Thoracic aorta (tissue), 2 donors: ENCODE results near the gene UCP3. TPM values are rescaled to one million over a fixed set of nuclear protein-coding genes. Genes with fewer than 3 reads are reported as not detected.

Source experiments
- ATAC-seq: fragments of 150-250 bp; one replicate; pipeline ENCODE4 v1.8.0; 2017; ENCODE audit warnings: low read depth; ENCODE audit not compliant: insufficient number of reproducible peaks, low FRiP score
- DNase-seq: peaks from one replicate; pipeline ENCODE4 v3.0.0-alpha.2; 2020; ENCODE audit warnings: low spot score
- H3K27ac ChIP-seq, 2 donors: fragments of 200-600 bp; sonication (generic); 1 replicate in 1 of 2; 2 replicates in 1 of 2; pipeline ENCODE4 v1.5.1; 2016; ENCODE audit warnings: mild to moderate bottlenecking in 2 of 2, moderate library complexity in 2 of 2
- H3K27me3 ChIP-seq: fragments of 200-600 bp; sonication (generic); replicated peaks from 2 replicates; pipeline ENCODE4 v1.6.0; 2016; ENCODE audit warnings: mild to moderate bottlenecking; ENCODE audit not compliant: insufficient read depth
- H3K36me3 ChIP-seq: fragments of 200-600 bp; sonication (generic); one replicate; pipeline ENCODE4 v1.5.1; 2016
- H3K4me1 ChIP-seq, 2 donors: fragments of 200-600 bp; sonication (generic); 1 replicate in 1 of 2; 2 replicates in 1 of 2; pipeline versions ENCODE4 v1.5.1 to v1.6.0; 2016; ENCODE audit warnings: low read depth in 2 of 2, mild to moderate bottlenecking in 1 of 2; ENCODE audit not compliant: control insufficient read depth in 1 of 2
- H3K4me3 ChIP-seq: fragments of 200-600 bp; sonication (generic); 2 replicates; pipeline ENCODE4 v1.5.1; 2016; ENCODE audit warnings: mild to moderate bottlenecking
- H3K9me3 ChIP-seq: fragments of 200-600 bp; sonication (generic); 2 replicates; pipeline ENCODE4 v1.5.1; 2016
- total RNA-seq, 2 donors: library from RNA; depleted of rRNA; stranded (reverse); fragments of >200 nt; gene quantifications; one replicate each; pipeline versions ENCODE4 v1.1.0 to v1.2.3, GENCODE V29; 2016
- TF ChIP-seq, protein P1 (sequence below): fragments of 200-600 bp; sonication (generic); IDR thresholded peaks from one replicate; pipeline ENCODE4 v1.5.1; 2019; ENCODE audit warnings: antibody characterized with exemption

The UCP3 gene
- total RNA-seq, 2 donors from 2014 or later = 0.14 to 13.9 TPM

DNA sequence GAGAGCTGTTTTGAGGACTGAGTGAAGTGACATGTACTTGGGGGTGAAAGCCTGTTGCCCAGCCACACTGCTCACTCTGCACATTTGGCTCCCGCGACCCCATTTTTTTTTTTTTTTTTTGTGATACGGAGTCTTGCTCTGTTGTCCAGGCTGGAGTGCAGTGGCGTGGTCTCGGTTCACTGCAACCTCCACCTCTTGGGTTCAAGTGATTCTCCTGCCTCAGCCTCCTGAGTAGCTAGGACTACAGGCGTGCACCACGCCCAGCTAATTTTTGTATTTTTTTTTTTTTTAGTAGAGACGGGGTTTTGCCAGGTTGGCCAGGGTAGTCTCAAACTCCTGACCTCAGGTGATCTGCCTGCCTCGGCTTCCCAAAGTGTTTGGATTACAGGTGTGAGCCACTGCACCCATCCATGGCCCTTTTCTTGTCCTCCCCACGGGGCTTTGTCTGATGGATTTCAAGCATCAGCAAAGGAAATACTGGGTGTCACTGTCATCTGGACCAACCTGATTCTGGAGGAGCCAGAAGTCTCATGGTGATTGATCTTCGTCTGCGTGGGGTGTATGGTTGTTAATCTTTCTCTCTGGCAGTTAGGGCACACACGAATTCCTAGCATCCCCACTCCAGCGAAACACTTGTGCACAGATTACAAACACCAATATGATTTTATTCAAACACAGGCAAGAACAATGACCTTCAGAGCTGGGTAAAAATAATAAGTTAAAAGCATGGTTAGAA lies 3.4 kb upstream of the UCP3 start:
- Histone ChIP-seq H3K4me3 (no peak overlapping the region), H3K9me3 (no peaks in the 10 kb centered on the region), H3K4me1 (no peaks in the 10 kb centered on the region), H3K27ac (no peak overlapping the region), H3K36me3 (no peaks in the 10 kb centered on the region), H3K27me3 (no peaks in the 10 kb centered on the region)
- DNase-seq = no peak
- TF ChIP-seq, protein P1, sequence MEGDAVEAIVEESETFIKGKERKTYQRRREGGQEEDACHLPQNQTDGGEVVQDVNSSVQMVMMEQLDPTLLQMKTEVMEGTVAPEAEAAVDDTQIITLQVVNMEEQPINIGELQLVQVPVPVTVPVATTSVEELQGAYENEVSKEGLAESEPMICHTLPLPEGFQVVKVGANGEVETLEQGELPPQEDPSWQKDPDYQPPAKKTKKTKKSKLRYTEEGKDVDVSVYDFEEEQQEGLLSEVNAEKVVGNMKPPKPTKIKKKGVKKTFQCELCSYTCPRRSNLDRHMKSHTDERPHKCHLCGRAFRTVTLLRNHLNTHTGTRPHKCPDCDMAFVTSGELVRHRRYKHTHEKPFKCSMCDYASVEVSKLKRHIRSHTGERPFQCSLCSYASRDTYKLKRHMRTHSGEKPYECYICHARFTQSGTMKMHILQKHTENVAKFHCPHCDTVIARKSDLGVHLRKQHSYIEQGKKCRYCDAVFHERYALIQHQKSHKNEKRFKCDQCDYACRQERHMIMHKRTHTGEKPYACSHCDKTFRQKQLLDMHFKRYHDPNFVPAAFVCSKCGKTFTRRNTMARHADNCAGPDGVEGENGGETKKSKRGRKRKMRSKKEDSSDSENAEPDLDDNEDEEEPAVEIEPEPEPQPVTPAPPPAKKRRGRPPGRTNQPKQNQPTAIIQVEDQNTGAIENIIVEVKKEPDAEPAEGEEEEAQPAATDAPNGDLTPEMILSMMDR = no peak
- ATAC-seq = no peak

DNA sequence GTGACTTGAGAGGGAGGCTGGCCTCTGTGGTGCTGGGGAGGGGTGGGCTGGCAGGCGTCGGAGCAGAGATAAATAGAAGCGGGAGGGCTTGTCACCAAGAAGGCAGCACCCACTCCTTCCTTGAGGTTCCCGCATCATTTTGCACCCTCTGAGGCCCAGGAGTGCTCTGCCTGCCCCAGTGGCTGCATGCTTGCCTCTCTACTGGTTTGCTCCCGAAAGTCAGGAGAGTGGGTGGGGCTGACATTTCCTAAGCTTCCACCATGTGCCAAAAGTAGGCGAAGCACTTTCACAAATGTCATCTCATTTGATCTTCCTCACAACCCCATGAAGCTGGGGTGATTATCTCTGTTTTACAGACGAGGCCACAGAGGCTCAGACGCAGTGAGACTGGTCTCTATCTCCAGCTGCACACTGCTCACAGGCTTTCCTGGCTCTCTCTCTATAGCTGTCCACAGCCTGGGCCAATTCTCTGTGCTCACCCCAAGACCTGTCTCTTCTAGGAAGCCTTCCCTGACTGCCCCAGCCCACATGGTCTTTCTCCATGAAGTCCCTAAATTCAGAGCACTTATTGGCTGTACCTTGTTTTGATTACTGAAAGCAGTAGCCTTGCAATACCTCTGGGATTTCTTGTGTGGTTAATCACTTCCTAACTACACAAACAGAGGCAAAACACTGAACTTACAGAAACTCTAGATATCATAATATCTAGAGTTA lies 2.6 kb upstream of the UCP3 start:
- ATAC-seq = no peak
- Histone ChIP-seq H3K4me3 (no peak overlapping the region), H3K27me3 (no peaks in the 10 kb centered on the region), H3K36me3 (no peaks in the 10 kb centered on the region), H3K9me3 (no peaks in the 10 kb centered on the region), H3K4me1 (no peaks in the 10 kb centered on the region), H3K27ac (no peak overlapping the region)
- TF ChIP-seq, protein P1 = no peak
- DNase-seq = no peak

DNA sequence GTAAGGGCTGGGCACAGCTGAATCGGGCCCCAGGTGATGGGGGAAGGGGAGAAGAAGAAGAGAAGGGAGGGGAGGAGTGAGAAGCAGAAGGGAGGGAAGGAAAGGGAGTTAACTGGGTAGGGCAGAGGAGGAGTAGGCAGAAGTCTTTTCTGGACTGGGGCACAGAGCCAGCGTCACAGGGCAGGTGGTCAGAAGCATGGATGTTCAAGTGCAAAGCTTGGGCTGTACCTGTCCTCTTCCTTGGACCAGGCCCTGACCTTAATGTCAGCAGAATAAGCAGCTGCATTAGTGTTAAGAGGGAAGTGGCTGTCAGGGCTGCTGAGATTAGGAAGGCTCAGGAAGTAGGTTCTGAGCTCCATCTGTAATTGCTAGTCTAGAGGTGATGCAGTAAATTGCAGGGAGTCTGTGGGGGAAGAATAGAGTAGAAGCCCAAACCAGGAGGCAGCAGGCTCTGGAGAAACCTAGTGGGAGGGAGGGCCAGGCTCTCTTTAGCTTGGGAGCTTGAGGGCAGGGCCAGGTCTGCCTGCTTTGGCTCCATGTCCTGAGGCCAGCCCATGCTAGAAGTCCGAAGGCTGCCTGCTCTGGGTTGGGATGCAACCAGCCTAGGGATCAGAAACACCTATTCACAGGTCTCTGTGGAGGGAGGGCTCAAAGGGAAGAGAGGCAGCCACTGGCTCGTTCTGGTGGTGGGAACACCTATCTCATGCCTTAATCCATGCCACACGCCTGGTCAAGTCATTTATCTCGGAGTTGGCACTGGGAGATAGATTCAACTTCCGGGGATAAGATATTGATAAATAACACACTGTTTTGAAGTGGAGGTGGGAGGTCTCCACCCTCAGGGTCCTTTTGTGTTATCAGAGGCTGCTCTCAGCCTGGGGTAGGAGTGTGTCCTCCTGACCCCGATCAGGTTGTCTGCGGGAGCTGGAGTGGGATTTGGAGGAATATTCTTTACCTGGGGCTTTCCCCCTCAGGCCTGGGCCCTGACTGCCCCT lies 1.7 kb upstream of the UCP3 start:
- no peaks in the 10 kb centered on the region for H3K36me3 ChIP-seq
- no peak overlapping the region for H3K27ac ChIP-seq
- H3K4me3 ChIP-seq = no peak overlapping the region
- TF ChIP-seq, protein P1 = no peak
- no peaks in the 10 kb centered on the region for H3K9me3 ChIP-seq
- H3K4me1 ChIP-seq = no peaks in the 10 kb centered on the region
- no peak for ATAC-seq
- no peaks in the 10 kb centered on the region for H3K27me3 ChIP-seq
- DNase-seq = no peak

DNA sequence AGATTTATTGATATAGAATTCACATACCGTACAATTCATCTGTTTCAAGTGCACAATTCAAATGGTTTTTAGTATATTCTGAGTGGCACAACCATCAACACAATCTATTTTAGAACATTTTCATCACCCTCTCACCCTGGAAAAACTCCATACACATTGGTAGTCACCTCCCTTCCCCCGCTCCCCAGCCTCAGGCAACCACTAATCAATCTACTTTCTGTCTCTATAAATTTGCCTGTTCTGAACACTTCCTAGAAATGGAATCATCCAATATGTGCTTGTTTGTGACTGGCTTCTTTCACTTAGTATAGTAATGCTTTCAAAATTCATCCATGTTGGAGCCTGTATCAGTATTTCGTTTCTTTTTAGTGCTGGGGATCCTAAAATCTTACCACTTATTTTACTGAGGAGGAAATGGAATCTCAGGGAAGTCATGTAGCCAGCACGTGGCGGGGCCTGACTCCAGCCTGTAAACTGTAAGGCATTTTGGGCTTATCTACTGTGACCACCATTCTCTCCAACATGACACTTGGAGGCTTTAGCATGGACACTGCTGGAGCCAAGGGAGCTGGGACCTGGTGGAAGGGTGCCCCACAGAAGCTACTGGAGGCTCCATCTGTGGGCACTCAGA lies 905 bp upstream of the UCP3 start:
- Histone ChIP-seq H3K36me3 (no peaks in the 10 kb centered on the region), H3K4me1 (no peaks in the 10 kb centered on the region), H3K27me3 (no peaks in the 10 kb centered on the region), H3K27ac (no peak overlapping the region), H3K4me3 (no peak overlapping the region), H3K9me3 (no peaks in the 10 kb centered on the region)
- ATAC-seq (no peak), DNase-seq (no peak)
- TF ChIP-seq, protein P1 = no peak
